K562 (cell line): ENCODE measurements around the gene TM2D3. TPM values are rescaled to one million over a fixed set of nuclear protein-coding genes. Genes with fewer than 3 reads are reported as not detected.
A peak's percentile ranks its signal among the peaks of the same experiment; 100 is the strongest.

Source experiments
- ATAC-seq: fragments of 200-7000 bp; cut with Tn5 transposase; 3 replicates; pipeline ENCODE4 v1.9.1; 2020; ENCODE audit warnings: moderate library complexity
- BruUV-seq: library from RNA; stranded (reverse); fragments of 400-500 nt; replicated peaks from 2 replicates; lab custom pipeline; 2021; lab: Mats Ljungman, UMichigan
- CTCF ChIA-PET: fragments of 300-600 bp; formaldehyde crosslinking; extraction: SDS; loops from one replicate; lab custom pipeline; 2021; ENCODE audit warnings: low intra/inter-chr PET ratio; lab: Yijun Ruan, JAX
- POLR2A ChIA-PET: fragments of 300-600, 350-650 bp; sonication (Branson Sonifier 250); formaldehyde crosslinking; extraction: SDS; loops from one replicate; lab custom pipeline; 2021; ENCODE audit warnings: antibody characterized with exemption, inconsistent platforms; lab: Yijun Ruan, JAX
- DNase-seq, 4 experiments: peaks; one replicate each; pipeline versions ENCODE4 v3.0.0 to v3.0.0-alpha.2; 2011 to 2018; ENCODE audit warnings: low spot score in 3 of 4, mixed read lengths in 3 of 4; ENCODE audit errors: extremely low read depth in 1 of 4
- FAIRE-seq: peaks from 2 replicates; lab custom pipeline; 2011; peaks lifted over from hg19 to GRCh38; lab: Jason Lieb, UNC
- H2AFZ ChIP-seq: 2 replicates; pipeline ENCODE4 v1.6.0; 2011; ENCODE audit warnings: low read depth, low read length, control low read depth, inconsistent platforms
- H3K27ac ChIP-seq: fragments of 200-600 bp; 3 replicates; pipeline ENCODE4 v1.8.0; 2011; ENCODE audit warnings: low read depth, mild to moderate bottlenecking, control low read depth, inconsistent platforms, low read length, moderate library complexity, mixed read lengths; ENCODE audit errors: extremely low read depth
- H3K27me3 ChIP-seq, 2 experiments: fragments of 300-600 bp in 1 of 2; 2 replicates in 1 of 2; 3 replicates in 1 of 2; pipeline versions ENCODE4 v1.6.0 to v1.8.0; 2011; ENCODE audit warnings: inconsistent platforms in 2 of 2, low read length in 2 of 2, mild to moderate bottlenecking in 1 of 2, mixed read lengths in 1 of 2, moderate library complexity in 1 of 2; ENCODE audit not compliant: control insufficient read depth in 2 of 2, insufficient read depth in 2 of 2
- H3K36me3 ChIP-seq: fragments of 300-600 bp; 3 replicates; pipeline ENCODE4 v1.8.0; 2011; ENCODE audit warnings: mild to moderate bottlenecking, low read length, inconsistent platforms; ENCODE audit not compliant: control insufficient read depth, insufficient read depth
- H3K4me1 ChIP-seq, 2 experiments: fragments of 200-600 bp in 1 of 2; replicated peaks in 1 of 2; 2 replicates in 1 of 2; 3 replicates in 1 of 2; pipeline versions ENCODE4 v1.5.1 to v1.8.0; 2011; ENCODE audit warnings: inconsistent platforms in 2 of 2, low read length in 2 of 2, mild to moderate bottlenecking in 1 of 2, mixed read lengths in 1 of 2, moderate library complexity in 1 of 2; ENCODE audit not compliant: control insufficient read depth in 2 of 2, insufficient read depth in 2 of 2
- H3K4me2 ChIP-seq: 2 replicates; pipeline ENCODE4 v1.6.1; 2011; ENCODE audit warnings: low read length, control low read depth, inconsistent platforms, mixed read lengths; ENCODE audit not compliant: insufficient read depth
- H3K4me3 ChIP-seq: fragments of 200-600 bp; sonication (generic), shearing (Covaris generic); 2 replicates; pipeline ENCODE4 v1.5.1; 2016; ENCODE audit warnings: control low read depth, inconsistent platforms
- H3K79me2 ChIP-seq: fragments of 200-600 bp; 3 replicates; pipeline ENCODE4 v1.8.0; 2011; ENCODE audit warnings: low read length, inconsistent platforms; ENCODE audit not compliant: control insufficient read depth, insufficient read depth
- H3K9ac ChIP-seq, 2 experiments: 2 replicates each; pipeline versions ENCODE4 v1.6.0 to v1.6.1; 2011; ENCODE audit warnings: low read depth in 2 of 2, low read length in 2 of 2, control low read depth in 1 of 2, inconsistent platforms in 1 of 2, mild to moderate bottlenecking in 1 of 2, mixed read lengths in 1 of 2; ENCODE audit not compliant: insufficient read depth in 1 of 2
- H3K9me1 ChIP-seq: one replicate; pipeline ENCODE4 v1.6.0; 2011; ENCODE audit warnings: inconsistent platforms, mild to moderate bottlenecking, low read length, moderate library complexity; ENCODE audit not compliant: control insufficient read depth, insufficient read depth
- H3K9me3 ChIP-seq: replicated peaks from 2 replicates; pipeline ENCODE4 v1.5.1; 2011; ENCODE audit warnings: low read depth, low read length, inconsistent platforms; ENCODE audit not compliant: control insufficient read depth, insufficient read depth
- H4K20me1 ChIP-seq: replicated peaks from 2 replicates; pipeline ENCODE4 v1.6.1; 2011; ENCODE audit warnings: low read length, inconsistent platforms, mixed read lengths; ENCODE audit not compliant: control insufficient read depth, insufficient read depth
- CEBPB ChIP-seq: fragments of 450-650 bp; IDR thresholded peaks from 2 replicates; pipeline ENCODE4 v1.6.1; 2016; ENCODE audit warnings: missing genetic modification characterization, missing compliant biosample characterization
- CEBPG ChIP-seq, 3 experiments: fragments of 200-800 bp in 1 of 3; sonication (Bioruptor generic) in 1 of 3; sonication (generic) in 1 of 3; formaldehyde crosslinking in 1 of 3; IDR thresholded peaks in 2 of 3; conservative IDR thresholded peaks in 1 of 3; 2 replicates each; pipeline versions ENCODE4 v1.6.1 to v1.8.0; 2016 to 2022; ENCODE audit warnings: missing compliant biosample characterization in 2 of 3, missing genetic modification characterization in 2 of 3, mild to moderate bottlenecking in 1 of 3, missing genetic modification reagents in 1 of 3
- HMGN3 ChIP-seq: IDR thresholded peaks from 2 replicates; pipeline ENCODE4 v1.6.1; 2011; ENCODE audit warnings: borderline replicate concordance, low read depth, mild to moderate bottlenecking, mixed read lengths, low read length; ENCODE audit not compliant: insufficient read length; ENCODE audit errors: extremely low read depth
- SRF ChIP-seq, 2 experiments: fragments of 250-450, 450-650 bp in 1 of 2; sonication (Bioruptor Pico) in 1 of 2; sonication (generic) in 1 of 2; formaldehyde crosslinking; IDR thresholded peaks; 2 replicates each; pipeline versions ENCODE4 v1.5.0 to v1.5.1; 2020 to 2022; ENCODE audit warnings: mild to moderate bottlenecking in 1 of 2, missing genetic modification reagents in 1 of 2
- TRIM24 ChIP-seq, 2 experiments: fragments of 450-650 bp; IDR thresholded peaks; 2 replicates each; pipeline ENCODE4 v1.6.1; 2016
- ZNF133 ChIP-seq: fragments of 250-450 bp; sonication (Bioruptor Pico); IDR thresholded peaks from 2 replicates; pipeline ENCODE4 v1.4.0; 2020; ENCODE audit warnings: mild to moderate bottlenecking
- WGBS: fragments of 100-300 bp; shearing (Covaris generic); methylation state at CpG from one replicate; pipeline ENCODE4 v1.1.6; 2016; ENCODE audit warnings: low coverage, mixed read lengths; ENCODE audit not compliant: insufficient coverage; ENCODE audit errors: missing lambda C conversion rate; 5-methylcytosine and 5-hydroxymethylcytosine counted together
- in situ Hi-C: fragments of 300-500 bp; cut with MboI; formaldehyde crosslinking; loops from 4 replicates; pipeline ENCODE4 v1.15.0; 2018; ENCODE audit warnings: inconsistent platforms, mixed read lengths
- intact Hi-C: fragments of 100-400 bp; cut with micrococcal nuclease; formaldehyde crosslinking; loops from 2 replicates; pipeline ENCODE4 v1.14.2; 2022
- polyA plus RNA-seq, 8 experiments: library from polyadenylated mRNA; depleted of rRNA in 4 of 8; stranded (reverse) in 5 of 8; unstranded in 3 of 8; fragments of >200 nt; fragmentation: Nextera tagmentation in 2 of 8; fragmentation: Illumina TruSeq in 1 of 8; extraction: Ambion mirVana in 2 of 8; extraction: Trizol in 1 of 8; gene quantifications; 2 replicates each; pipeline versions ENCODE4 v1.2.1 to v1.2.3, GENCODE V29; 2011 to 2014; ENCODE audit warnings: inconsistent platforms in 1 of 8, missing spikeins in 1 of 8
- total RNA-seq, 7 experiments: library from RNA; depleted of rRNA in 6 of 7; stranded (reverse); fragments of >200 nt in 6 of 7; fragmentation: Illumina TruSeq in 2 of 7; extraction: Trizol in 2 of 7; gene quantifications; 2 replicates each; pipeline versions ENCODE4 v1.2.1 to v1.2.3, GENCODE V29; 2011 to 2021; ENCODE audit warnings: low replicate concordance in 1 of 7
- TF ChIP-seq, protein P1 (sequence below), 2 experiments: fragments of 450-650 bp in 1 of 2; sonication (generic) in 1 of 2; formaldehyde crosslinking in 1 of 2; IDR thresholded peaks in 1 of 2; conservative IDR thresholded peaks in 1 of 2; 2 replicates each; pipeline versions ENCODE4 v1.6.1 to v1.8.1; 2016 to 2023; ENCODE audit warnings: mild to moderate bottlenecking in 2 of 2, moderate library complexity in 2 of 2, inconsistent platforms in 1 of 2, missing genetic modification reagents in 1 of 2
- TF ChIP-seq, protein P2 (sequence below): sonication (generic); formaldehyde crosslinking; IDR thresholded peaks from 2 replicates; pipeline ENCODE4 v1.9.0; 2022; ENCODE audit warnings: mild to moderate bottlenecking, missing genetic modification reagents

Gene TM2D3
- total and polyA plus RNA-seq, 9 of the 15 experiments (the other 6 are each of a cell fraction or from before 2014, with no cell fraction given) = 16.5 to 67.9 (median 31.3) TPM

DNA sequence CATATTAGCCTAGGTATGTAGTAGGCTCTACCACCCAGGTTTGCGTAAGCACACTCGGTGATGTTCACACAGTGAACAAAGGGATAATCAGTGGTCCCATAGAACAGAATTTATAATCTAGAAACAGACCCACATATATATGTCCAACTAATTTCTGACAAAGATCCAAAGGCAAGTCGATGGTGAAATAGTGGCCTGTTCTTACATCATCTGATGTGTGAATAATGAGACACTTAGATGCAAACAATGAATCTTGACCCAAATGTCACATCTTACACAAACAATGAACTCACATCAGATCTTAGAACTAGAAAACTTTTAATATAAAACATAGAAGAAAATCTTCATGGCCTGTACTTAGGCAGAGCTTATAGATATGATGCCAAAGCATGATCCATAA, 17.6 kb upstream of the TM2D3 start:
- FAIRE-seq = no peak
- intact Hi-C loops = no loop called here

More for the DNA sequence above, 17.6 kb upstream of the TM2D3 start:
- H3K36me3 ChIP-seq = peaks cover 39% of the 10 kb centered on the region; the same call in 1 of the 3 replicates
- H3K79me2 ChIP-seq = no peaks in the 10 kb centered on the region
- no peak overlapping the region for H3K4me2 ChIP-seq
- no TSS peak for BruUV-seq
- no peaks in the 10 kb centered on the region for H3K9me3 ChIP-seq
- H2AFZ ChIP-seq = no peak overlapping the region
- H3K27me3 ChIP-seq = no peaks in the 10 kb centered on the region
- H3K9me1 ChIP-seq = no peaks in the 10 kb centered on the region
- TF ChIP-seq, protein P1, sequence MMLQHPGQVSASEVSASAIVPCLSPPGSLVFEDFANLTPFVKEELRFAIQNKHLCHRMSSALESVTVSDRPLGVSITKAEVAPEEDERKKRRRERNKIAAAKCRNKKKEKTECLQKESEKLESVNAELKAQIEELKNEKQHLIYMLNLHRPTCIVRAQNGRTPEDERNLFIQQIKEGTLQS (IDR thresholded peaks at IDR 0.05) = peak; percentile 50; the same call in 1 of the 2 replicates
- TF ChIP-seq, protein P1 (CRISPR knock-in tag; conservative IDR thresholded peaks at IDR 0.05) = no peak
- no peak for TF ChIP-seq CEBPG (CRISPR knock-in tag; IDR thresholded peaks at IDR 0.05)
- TF ChIP-seq CEBPG (tag; conservative IDR thresholded peaks at IDR 0.05 in 1 of 2, IDR thresholded peaks at IDR 0.05 in 1 of 2) = peak; percentile 77 to 88
- TF ChIP-seq ZNF133 = no peak
- TF ChIP-seq, protein P2, sequence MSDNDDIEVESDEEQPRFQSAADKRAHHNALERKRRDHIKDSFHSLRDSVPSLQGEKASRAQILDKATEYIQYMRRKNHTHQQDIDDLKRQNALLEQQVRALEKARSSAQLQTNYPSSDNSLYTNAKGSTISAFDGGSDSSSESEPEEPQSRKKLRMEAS (CRISPR knock-in tag) = no peak
- TF ChIP-seq CEBPB (tag) = peak; percentile 59
- no peak for TF ChIP-seq HMGN3
- TF ChIP-seq SRF (CRISPR knock-in tag; IDR thresholded peaks at IDR 0.05) = no peak
- peak in 1 of 2 experiments; percentile 45; a peak in 1 of 4 replicates for TF ChIP-seq TRIM24 (IDR thresholded peaks at IDR 0.05)
- H4K20me1 ChIP-seq = no peaks in the 10 kb centered on the region
- ATAC-seq (no peak), DNase-seq (no peak)
- H3K4me1 ChIP-seq = no peaks in the 10 kb centered on the region
- ChIA-PET POLR2A (no interaction called here), CTCF (no interaction called here)
- H3K9ac ChIP-seq = no peak overlapping the region
- no peak overlapping the region for H3K4me3 ChIP-seq
- in situ Hi-C loops = no loop called here
- H3K27ac ChIP-seq = no peak overlapping the region
- WGBS = 85% methylated on average over 3 of the region's 3 CpGs
